GM23338 (cell line): ENCODE results near the gene ETFA. TPM values are rescaled to one million over a fixed set of nuclear protein-coding genes. Genes with fewer than 3 reads are reported as not detected.

Experiments
- ATAC-seq: fragments of 200-7000 bp; cut with Tn5 transposase; 3 replicates; pipeline ENCODE4 v1.9.1; 2020
- DNase-seq: peaks from one replicate; pipeline ENCODE4 v3.0.0-alpha.2; 2015; ENCODE audit warnings: low spot score
- H2AFZ ChIP-seq: fragments of 200-600 bp; sonication (generic); 2 replicates; pipeline ENCODE4 v1.8.0; 2016; ENCODE audit warnings: antibody characterized with exemption, mild to moderate bottlenecking, moderate library complexity
- H3F3A ChIP-seq: fragments of 200-600 bp; sonication (generic); replicated peaks from 2 replicates; pipeline ENCODE4 v1.8.0; 2017; ENCODE audit warnings: antibody characterized with exemption, mixed run types, low read depth
- H3K27ac ChIP-seq: fragments of 200-600 bp; sonication (generic); 2 replicates; pipeline ENCODE4 v1.6.1; 2016; ENCODE audit warnings: low read depth
- H3K27me3 ChIP-seq: fragments of 200-600 bp; sonication (generic); 2 replicates; pipeline ENCODE4 v1.8.0; 2016; ENCODE audit warnings: mild to moderate bottlenecking, mixed run types, moderate library complexity; ENCODE audit not compliant: insufficient read depth
- H3K36me3 ChIP-seq: fragments of 200-600 bp; sonication (generic); 2 replicates; pipeline ENCODE4 v1.8.0; 2016; ENCODE audit warnings: mild to moderate bottlenecking; ENCODE audit not compliant: insufficient read depth
- H3K4me1 ChIP-seq: fragments of 200-600 bp; sonication (generic); 2 replicates; pipeline ENCODE4 v1.8.0; 2016; ENCODE audit warnings: mild to moderate bottlenecking, moderate library complexity; ENCODE audit not compliant: insufficient read depth
- H3K4me2 ChIP-seq: fragments of 200-600 bp; sonication (generic); 2 replicates; pipeline ENCODE4 v1.7.1; 2017; ENCODE audit warnings: mixed run types
- H3K4me3 ChIP-seq: fragments of 200-600 bp; sonication (generic); 2 replicates; pipeline ENCODE4 v1.6.1; 2016; ENCODE audit warnings: mixed run types
- H3K79me2 ChIP-seq: fragments of 200-600 bp; sonication (generic); replicated peaks from 2 replicates; pipeline ENCODE4 v1.8.0; 2017; ENCODE audit warnings: mild to moderate bottlenecking; ENCODE audit not compliant: insufficient read depth
- H3K9me2 ChIP-seq: fragments of 200-600 bp; sonication (generic); 2 replicates; pipeline ENCODE4 v1.8.0; 2017; ENCODE audit not compliant: insufficient read depth
- H4K20me1 ChIP-seq: fragments of 200-600 bp; sonication (generic); replicated peaks from 2 replicates; pipeline ENCODE4 v1.8.0; 2017; ENCODE audit warnings: mild to moderate bottlenecking; ENCODE audit not compliant: insufficient read depth
- H3K27ac Mint-ChIP-seq: 2 replicates; pipeline ENCODE4 v1.8.0; 2020; ENCODE audit warnings: inconsistent platforms, mild to moderate bottlenecking, moderate library complexity, mixed read lengths
- H3K27me3 Mint-ChIP-seq: 3 replicates; pipeline ENCODE4 v1.8.0; 2022; ENCODE audit warnings: low read depth, mild to moderate bottlenecking, moderate library complexity, mixed read lengths, inconsistent platforms; ENCODE audit not compliant: insufficient read depth, poor library complexity
- H3K36me3 Mint-ChIP-seq: 3 replicates; pipeline ENCODE4 v1.8.0; 2021; ENCODE audit warnings: low read depth, mild to moderate bottlenecking, inconsistent platforms, moderate library complexity, mixed read lengths
- H3K4me1 Mint-ChIP-seq: 3 replicates; pipeline ENCODE4 v1.8.0; 2020; ENCODE audit warnings: mild to moderate bottlenecking, inconsistent platforms, mixed read lengths
- H3K4me3 Mint-ChIP-seq: 3 replicates; pipeline ENCODE4 v1.8.0; 2021; ENCODE audit warnings: moderate library complexity, mild to moderate bottlenecking, inconsistent platforms, mixed read lengths
- H3K9me3 Mint-ChIP-seq: 3 replicates; pipeline ENCODE4 v1.8.0; 2020; ENCODE audit warnings: moderate library complexity, mild to moderate bottlenecking, inconsistent platforms, mixed read lengths
- EZH2 ChIP-seq: fragments of 200-600 bp; sonication (generic); IDR thresholded peaks from one replicate; pipeline ENCODE4 v1.8.0; 2017; ENCODE audit warnings: antibody characterized with exemption, mild to moderate bottlenecking, low read depth; ENCODE audit not compliant: unreplicated experiment
- EZH2phosphoT487 ChIP-seq: fragments of 200-600 bp; sonication (generic); IDR thresholded peaks from one replicate; pipeline ENCODE4 v1.8.1; 2018; ENCODE audit warnings: antibody characterized with exemption; ENCODE audit not compliant: unreplicated experiment
- JUNB ChIP-seq: IDR thresholded peaks from one replicate; pipeline ENCODE4 v1.6.1; 2016; ENCODE audit warnings: antibody characterized with exemption; ENCODE audit not compliant: unreplicated experiment
- NANOG ChIP-seq: IDR thresholded peaks from 2 replicates; pipeline ENCODE4 v1.6.1; 2016; ENCODE audit warnings: antibody characterized with exemption, borderline replicate concordance
- POLR2AphosphoS5 ChIP-seq: IDR thresholded peaks from 2 replicates; pipeline ENCODE4 v1.6.1; 2016; ENCODE audit warnings: antibody characterized with exemption, low read depth
- STAT1 ChIP-seq: IDR thresholded peaks from one replicate; pipeline ENCODE4 v1.6.1; 2016; ENCODE audit warnings: antibody characterized with exemption; ENCODE audit not compliant: unreplicated experiment
- ZNF114 ChIP-seq: fragments of 250-450 bp; sonication (Bioruptor Pico); IDR thresholded peaks from 2 replicates; pipeline ENCODE4 v1.5.0; 2020; ENCODE audit warnings: mild to moderate bottlenecking, moderate library complexity
- ZNF331 ChIP-seq: fragments of 250-450 bp; sonication (Bioruptor Pico); IDR thresholded peaks from 2 replicates; pipeline ENCODE4 v1.5.0; 2020; ENCODE audit warnings: low read depth, mild to moderate bottlenecking, moderate library complexity
- polyA plus RNA-seq: library from polyadenylated mRNA; unstranded; fragments of >200 nt; fragmentation: Nextera tagmentation; extraction: Ambion mirVana; gene quantifications from 2 replicates; pipeline ENCODE4 v1.2.1, GENCODE V29; 2016
- total RNA-seq: library from RNA; depleted of rRNA; stranded (reverse); fragments of >200 nt; shearing (Covaris generic); gene quantifications from 2 replicates; pipeline ENCODE4 v1.2.3, GENCODE V29; 2014
- TF ChIP-seq, protein P1 (sequence below): fragments of 250-450 bp; sonication (Bioruptor Pico); IDR thresholded peaks from 2 replicates; pipeline ENCODE4 v1.5.0; 2020; ENCODE audit warnings: mild to moderate bottlenecking, moderate library complexity
- TF ChIP-seq, protein P2 (sequence below), 2 experiments: fragments of 200-600 bp in 1 of 2; sonication (generic) in 1 of 2; conservative IDR thresholded peaks; 2 replicates each; pipeline versions ENCODE4 v1.5.1 to v1.6.1; 2016 to 2017; ENCODE audit warnings: antibody characterized with exemption in 2 of 2, low read depth in 2 of 2, mild to moderate bottlenecking in 2 of 2, moderate library complexity in 1 of 2
- TF ChIP-seq, protein P3 (sequence below): IDR thresholded peaks from one replicate; pipeline ENCODE4 v1.6.1; 2018; ENCODE audit warnings: antibody characterized with exemption; ENCODE audit not compliant: unreplicated experiment
- TF ChIP-seq, protein P4 (sequence below): IDR thresholded peaks from 2 replicates; pipeline ENCODE4 v1.6.1; 2016; ENCODE audit warnings: antibody characterized with exemption

The ETFA gene
- total and polyA plus RNA-seq, 2 experiments from 2014 or later, result 52.9 to 69.1 TPM

DNA sequence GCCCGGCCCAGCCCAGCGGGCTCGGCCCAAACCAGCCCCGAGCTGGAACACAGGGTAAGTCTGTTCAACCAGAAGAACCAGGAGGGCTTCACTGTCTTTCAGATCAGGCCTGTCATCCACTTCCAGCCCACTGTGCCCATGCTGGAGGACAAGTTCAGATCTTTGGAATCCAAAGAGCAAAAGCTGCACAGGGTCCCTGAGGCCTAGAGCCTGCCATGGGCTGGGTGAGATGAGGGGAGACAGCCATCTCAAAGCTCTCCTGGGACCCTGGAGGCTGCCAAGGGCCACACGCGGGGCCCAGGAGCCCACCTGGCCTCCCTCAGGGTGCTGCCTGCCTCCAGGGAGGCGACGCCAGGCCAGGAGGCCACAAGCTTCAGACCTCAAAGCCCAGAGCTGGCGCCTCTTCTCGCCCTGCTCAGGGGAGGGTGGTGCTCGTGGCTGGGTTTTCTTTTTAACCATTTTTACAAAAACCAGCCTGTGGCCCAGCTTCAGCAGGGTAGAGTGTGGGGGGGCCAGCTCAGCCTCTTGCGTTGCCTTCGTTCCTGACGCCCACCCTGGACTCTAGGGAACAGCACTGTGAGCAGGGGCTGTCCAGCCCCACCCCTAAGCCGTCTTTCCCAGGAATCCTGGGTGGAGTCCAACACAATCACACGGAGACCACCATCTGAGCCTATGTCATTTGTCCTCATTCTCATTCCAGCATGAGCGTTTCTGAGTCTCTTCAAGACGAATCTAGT, 107.0 kb downstream of the ETFA start:
- DNase-seq (no peak), ATAC-seq (no peak)
- Histone ChIP-seq H3K4me3 (no peak overlapping the region), H3K9me2 (0 out of 2 replicates have a peak, but pooled peaks cover 4% of the 10 kb centered on the region), H3K27ac (no peak overlapping the region), H2AFZ (no peak overlapping the region), H3K4me2 (no peak overlapping the region), H3K36me3 (no peaks in the 10 kb centered on the region), H3F3A (no peaks in the 10 kb centered on the region), H3K4me1 (no peaks in the 10 kb centered on the region), H3K27me3 (no peaks in the 10 kb centered on the region), H3K79me2 (no peaks in the 10 kb centered on the region), H4K20me1 (no peaks in the 10 kb centered on the region)
- H3K27ac Mint-ChIP-seq, result no peak overlapping the region
- no peaks in the 10 kb centered on the region for H3K9me3 Mint-ChIP-seq
- peaks cover 10% of the 10 kb centered on the region for H3K4me1 Mint-ChIP-seq
- H3K27me3 Mint-ChIP-seq, result peaks cover 8% of the 10 kb centered on the region
- TF ChIP-seq ZNF331 (CRISPR knock-in tag), result no peak
- TF ChIP-seq EZH2, result no peak
- TF ChIP-seq, protein P1, sequence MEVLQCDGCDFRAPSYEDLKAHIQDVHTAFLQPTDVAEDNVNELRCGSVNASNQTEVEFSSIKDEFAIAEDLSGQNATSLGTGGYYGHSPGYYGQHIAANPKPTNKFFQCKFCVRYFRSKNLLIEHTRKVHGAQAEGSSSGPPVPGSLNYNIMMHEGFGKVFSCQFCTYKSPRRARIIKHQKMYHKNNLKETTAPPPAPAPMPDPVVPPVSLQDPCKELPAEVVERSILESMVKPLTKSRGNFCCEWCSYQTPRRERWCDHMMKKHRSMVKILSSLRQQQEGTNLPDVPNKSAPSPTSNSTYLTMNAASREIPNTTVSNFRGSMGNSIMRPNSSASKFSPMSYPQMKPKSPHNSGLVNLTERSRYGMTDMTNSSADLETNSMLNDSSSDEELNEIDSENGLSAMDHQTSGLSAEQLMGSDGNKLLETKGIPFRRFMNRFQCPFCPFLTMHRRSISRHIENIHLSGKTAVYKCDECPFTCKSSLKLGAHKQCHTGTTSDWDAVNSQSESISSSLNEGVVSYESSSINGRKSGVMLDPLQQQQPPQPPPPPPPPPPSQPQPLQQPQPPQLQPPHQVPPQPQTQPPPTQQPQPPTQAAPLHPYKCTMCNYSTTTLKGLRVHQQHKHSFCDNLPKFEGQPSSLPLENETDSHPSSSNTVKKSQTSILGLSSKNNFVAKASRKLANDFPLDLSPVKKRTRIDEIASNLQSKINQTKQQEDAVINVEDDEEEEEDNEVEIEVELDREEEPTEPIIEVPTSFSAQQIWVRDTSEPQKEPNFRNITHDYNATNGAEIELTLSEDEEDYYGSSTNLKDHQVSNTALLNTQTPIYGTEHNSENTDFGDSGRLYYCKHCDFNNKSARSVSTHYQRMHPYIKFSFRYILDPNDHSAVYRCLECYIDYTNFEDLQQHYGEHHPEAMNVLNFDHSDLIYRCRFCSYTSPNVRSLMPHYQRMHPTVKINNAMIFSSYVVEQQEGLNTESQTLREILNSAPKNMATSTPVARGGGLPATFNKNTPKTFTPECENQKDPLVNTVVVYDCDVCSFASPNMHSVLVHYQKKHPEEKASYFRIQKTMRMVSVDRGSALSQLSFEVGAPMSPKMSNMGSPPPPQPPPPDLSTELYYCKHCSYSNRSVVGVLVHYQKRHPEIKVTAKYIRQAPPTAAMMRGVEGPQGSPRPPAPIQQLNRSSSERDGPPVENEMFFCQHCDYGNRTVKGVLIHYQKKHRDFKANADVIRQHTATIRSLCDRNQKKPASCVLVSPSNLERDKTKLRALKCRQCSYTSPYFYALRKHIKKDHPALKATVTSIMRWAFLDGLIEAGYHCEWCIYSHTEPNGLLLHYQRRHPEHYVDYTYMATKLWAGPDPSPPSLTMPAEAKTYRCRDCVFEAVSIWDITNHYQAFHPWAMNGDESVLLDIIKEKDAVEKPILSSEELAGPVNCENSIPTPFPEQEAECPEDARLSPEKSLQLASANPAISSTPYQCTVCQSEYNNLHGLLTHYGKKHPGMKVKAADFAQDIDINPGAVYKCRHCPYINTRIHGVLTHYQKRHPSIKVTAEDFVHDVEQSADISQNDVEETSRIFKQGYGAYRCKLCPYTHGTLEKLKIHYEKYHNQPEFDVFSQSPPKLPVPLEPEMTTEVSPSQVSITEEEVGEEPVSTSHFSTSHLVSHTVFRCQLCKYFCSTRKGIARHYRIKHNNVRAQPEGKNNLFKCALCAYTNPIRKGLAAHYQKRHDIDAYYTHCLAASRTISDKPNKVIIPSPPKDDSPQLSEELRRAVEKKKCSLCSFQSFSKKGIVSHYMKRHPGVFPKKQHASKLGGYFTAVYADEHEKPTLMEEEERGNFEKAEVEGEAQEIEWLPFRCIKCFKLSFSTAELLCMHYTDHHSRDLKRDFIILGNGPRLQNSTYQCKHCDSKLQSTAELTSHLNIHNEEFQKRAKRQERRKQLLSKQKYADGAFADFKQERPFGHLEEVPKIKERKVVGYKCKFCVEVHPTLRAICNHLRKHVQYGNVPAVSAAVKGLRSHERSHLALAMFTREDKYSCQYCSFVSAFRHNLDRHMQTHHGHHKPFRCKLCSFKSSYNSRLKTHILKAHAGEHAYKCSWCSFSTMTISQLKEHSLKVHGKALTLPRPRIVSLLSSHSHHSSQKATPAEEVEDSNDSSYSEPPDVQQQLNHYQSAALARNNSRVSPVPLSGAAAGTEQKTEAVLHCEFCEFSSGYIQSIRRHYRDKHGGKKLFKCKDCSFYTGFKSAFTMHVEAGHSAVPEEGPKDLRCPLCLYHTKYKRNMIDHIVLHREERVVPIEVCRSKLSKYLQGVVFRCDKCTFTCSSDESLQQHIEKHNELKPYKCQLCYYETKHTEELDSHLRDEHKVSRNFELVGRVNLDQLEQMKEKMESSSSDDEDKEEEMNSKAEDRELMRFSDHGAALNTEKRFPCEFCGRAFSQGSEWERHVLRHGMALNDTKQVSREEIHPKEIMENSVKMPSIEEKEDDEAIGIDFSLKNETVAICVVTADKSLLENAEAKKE (CRISPR knock-in tag), result no peak
- no peak for TF ChIP-seq STAT1
- no peak for TF ChIP-seq POLR2AphosphoS5
- TF ChIP-seq, protein P2, sequence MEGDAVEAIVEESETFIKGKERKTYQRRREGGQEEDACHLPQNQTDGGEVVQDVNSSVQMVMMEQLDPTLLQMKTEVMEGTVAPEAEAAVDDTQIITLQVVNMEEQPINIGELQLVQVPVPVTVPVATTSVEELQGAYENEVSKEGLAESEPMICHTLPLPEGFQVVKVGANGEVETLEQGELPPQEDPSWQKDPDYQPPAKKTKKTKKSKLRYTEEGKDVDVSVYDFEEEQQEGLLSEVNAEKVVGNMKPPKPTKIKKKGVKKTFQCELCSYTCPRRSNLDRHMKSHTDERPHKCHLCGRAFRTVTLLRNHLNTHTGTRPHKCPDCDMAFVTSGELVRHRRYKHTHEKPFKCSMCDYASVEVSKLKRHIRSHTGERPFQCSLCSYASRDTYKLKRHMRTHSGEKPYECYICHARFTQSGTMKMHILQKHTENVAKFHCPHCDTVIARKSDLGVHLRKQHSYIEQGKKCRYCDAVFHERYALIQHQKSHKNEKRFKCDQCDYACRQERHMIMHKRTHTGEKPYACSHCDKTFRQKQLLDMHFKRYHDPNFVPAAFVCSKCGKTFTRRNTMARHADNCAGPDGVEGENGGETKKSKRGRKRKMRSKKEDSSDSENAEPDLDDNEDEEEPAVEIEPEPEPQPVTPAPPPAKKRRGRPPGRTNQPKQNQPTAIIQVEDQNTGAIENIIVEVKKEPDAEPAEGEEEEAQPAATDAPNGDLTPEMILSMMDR (conservative IDR thresholded peaks at IDR 0.05; ENCODE audit: low read depth in 2 of 2), result no peak
- TF ChIP-seq EZH2phosphoT487, result no peak
- no peak for TF ChIP-seq NANOG
- no peak for TF ChIP-seq ZNF114 (CRISPR knock-in tag)
- TF ChIP-seq, protein P3, sequence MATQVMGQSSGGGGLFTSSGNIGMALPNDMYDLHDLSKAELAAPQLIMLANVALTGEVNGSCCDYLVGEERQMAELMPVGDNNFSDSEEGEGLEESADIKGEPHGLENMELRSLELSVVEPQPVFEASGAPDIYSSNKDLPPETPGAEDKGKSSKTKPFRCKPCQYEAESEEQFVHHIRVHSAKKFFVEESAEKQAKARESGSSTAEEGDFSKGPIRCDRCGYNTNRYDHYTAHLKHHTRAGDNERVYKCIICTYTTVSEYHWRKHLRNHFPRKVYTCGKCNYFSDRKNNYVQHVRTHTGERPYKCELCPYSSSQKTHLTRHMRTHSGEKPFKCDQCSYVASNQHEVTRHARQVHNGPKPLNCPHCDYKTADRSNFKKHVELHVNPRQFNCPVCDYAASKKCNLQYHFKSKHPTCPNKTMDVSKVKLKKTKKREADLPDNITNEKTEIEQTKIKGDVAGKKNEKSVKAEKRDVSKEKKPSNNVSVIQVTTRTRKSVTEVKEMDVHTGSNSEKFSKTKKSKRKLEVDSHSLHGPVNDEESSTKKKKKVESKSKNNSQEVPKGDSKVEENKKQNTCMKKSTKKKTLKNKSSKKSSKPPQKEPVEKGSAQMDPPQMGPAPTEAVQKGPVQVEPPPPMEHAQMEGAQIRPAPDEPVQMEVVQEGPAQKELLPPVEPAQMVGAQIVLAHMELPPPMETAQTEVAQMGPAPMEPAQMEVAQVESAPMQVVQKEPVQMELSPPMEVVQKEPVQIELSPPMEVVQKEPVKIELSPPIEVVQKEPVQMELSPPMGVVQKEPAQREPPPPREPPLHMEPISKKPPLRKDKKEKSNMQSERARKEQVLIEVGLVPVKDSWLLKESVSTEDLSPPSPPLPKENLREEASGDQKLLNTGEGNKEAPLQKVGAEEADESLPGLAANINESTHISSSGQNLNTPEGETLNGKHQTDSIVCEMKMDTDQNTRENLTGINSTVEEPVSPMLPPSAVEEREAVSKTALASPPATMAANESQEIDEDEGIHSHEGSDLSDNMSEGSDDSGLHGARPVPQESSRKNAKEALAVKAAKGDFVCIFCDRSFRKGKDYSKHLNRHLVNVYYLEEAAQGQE, result no peak
- no peak for TF ChIP-seq JUNB
- TF ChIP-seq, protein P4, sequence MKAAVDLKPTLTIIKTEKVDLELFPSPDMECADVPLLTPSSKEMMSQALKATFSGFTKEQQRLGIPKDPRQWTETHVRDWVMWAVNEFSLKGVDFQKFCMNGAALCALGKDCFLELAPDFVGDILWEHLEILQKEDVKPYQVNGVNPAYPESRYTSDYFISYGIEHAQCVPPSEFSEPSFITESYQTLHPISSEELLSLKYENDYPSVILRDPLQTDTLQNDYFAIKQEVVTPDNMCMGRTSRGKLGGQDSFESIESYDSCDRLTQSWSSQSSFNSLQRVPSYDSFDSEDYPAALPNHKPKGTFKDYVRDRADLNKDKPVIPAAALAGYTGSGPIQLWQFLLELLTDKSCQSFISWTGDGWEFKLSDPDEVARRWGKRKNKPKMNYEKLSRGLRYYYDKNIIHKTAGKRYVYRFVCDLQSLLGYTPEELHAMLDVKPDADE, result no peak
- no peak overlapping the region for H3K4me3 Mint-ChIP-seq
- H3K36me3 Mint-ChIP-seq, result no peaks in the 10 kb centered on the region
